Measurements from ENCODE around the gene WWC1. TPM values are rescaled to one million over a fixed set of nuclear protein-coding genes. Genes with fewer than 3 reads are reported as not detected.
"Not testable (repeated sequence)": the region's sequence is repeated elsewhere in the genome, so short reads cannot be mapped to it uniquely, and the experiment has no call there.

Gene WWC1
- total RNA-seq, 2 donors from 2014 or later: 2.7 to 8.1 TPM

- H3K27ac ChIP-seq: no peak overlapping the region
- H3K27me3 ChIP-seq: no peaks in the 10 kb centered on the region
- TF ChIP-seq CTCF (IDR thresholded peaks at IDR 0.05): no peak
- H3K36me3 ChIP-seq: no peaks in the 10 kb centered on the region
- no peak overlapping the region for H3K4me3 ChIP-seq
- no peaks in the 10 kb centered on the region for H3K4me1 ChIP-seq
- DNase-seq (ENCODE audit: low spot score): no peak
- no peaks in the 10 kb centered on the region for H3K9me3 ChIP-seq
Measured at GRCh38 chr5:168305281-168305680, 13.8 kb downstream of the WWC1 start.

- H3K4me1 ChIP-seq: no peaks in the 10 kb centered on the region
- H3K9me3 ChIP-seq: no peaks in the 10 kb centered on the region
- TF ChIP-seq CTCF (IDR thresholded peaks at IDR 0.05): no peak
- no peak overlapping the region for H3K27ac ChIP-seq
- no peaks in the 10 kb centered on the region for H3K27me3 ChIP-seq
- H3K36me3 ChIP-seq: no peaks in the 10 kb centered on the region
- no peak overlapping the region for H3K4me3 ChIP-seq
- no peak for DNase-seq (ENCODE audit: low spot score)
Measured at GRCh38 chr5:168307022-168307421, 15.6 kb downstream of the WWC1 start.

DNA sequence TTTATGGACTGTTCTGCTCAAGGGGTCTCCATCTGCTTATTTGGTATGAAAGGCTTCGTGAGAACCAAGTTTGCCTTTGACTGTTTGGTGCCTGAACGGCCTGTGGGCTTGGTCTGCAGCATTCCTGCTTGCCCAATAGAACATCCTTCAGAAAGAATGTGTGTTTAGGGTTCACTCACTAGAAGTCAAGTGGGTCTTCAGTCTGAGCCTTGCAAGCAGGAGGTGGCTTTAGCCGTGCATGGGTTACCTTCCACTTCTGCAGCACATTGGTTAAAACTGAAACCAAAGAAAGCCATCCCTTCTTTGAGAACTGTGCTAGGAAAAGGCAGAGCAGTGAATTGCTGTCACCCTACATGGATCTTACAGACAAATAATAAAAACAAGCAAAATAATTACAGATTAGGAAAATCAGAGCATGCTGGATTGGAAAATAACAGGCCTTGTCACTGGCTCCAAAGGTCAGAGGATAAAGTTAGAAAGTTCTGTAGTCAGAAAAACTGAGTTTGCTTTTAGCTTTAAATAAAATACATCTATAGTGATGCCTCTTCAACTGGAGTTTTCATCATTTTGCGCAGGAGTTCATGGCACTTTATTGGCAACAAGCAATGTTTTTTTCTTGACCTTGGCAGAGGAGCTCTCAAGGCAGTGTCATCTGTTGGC, 16.6 kb downstream of the WWC1 start:
- Histone ChIP-seq H3K4me1 (no peaks in the 10 kb centered on the region), H3K27me3 (no peaks in the 10 kb centered on the region), H3K4me3 (no peak overlapping the region), H3K9me3 (no peaks in the 10 kb centered on the region), H3K36me3 (no peaks in the 10 kb centered on the region), H3K27ac (no peak overlapping the region)
- TF ChIP-seq CTCF (IDR thresholded peaks at IDR 0.05): no peak
- no peak for DNase-seq (ENCODE audit: low spot score)

DNA sequence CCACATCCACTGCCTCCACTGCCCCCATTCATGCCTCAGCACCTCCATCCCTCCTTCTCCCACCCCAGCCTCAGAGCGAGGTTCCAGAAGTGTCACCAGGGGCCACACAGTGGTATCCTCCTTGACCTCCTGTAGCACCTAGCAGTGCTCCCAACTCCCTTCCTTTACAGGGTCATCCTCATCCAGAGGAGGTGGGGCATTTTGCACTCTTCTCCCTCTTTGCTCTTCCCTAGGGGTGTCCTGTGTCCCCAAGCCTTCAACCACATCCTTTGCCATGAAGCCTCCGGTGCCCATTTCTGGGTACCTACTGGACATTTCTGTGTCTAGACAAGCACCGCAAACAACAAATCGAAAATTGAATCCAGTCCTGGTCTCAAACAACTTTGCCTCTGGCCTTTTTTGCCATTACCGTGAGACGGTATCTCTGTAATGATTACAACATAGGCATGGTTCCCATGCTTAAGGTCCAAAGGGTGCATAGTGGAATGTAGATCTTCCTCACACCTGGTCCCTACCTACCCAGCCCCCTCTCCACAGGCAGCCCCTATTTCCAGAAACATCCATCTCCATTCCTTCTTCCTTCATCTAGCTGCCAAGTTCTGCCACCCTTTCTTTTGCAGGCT, 17.6 kb downstream of the WWC1 start:
- Histone ChIP-seq H3K4me3 (no peak overlapping the region), H3K36me3 (no peaks in the 10 kb centered on the region), H3K4me1 (no peaks in the 10 kb centered on the region), H3K9me3 (no peaks in the 10 kb centered on the region), H3K27me3 (no peaks in the 10 kb centered on the region), H3K27ac (no peak overlapping the region)
- DNase-seq (ENCODE audit: low spot score): no peak
- no peak for TF ChIP-seq CTCF (IDR thresholded peaks at IDR 0.05)

DNA sequence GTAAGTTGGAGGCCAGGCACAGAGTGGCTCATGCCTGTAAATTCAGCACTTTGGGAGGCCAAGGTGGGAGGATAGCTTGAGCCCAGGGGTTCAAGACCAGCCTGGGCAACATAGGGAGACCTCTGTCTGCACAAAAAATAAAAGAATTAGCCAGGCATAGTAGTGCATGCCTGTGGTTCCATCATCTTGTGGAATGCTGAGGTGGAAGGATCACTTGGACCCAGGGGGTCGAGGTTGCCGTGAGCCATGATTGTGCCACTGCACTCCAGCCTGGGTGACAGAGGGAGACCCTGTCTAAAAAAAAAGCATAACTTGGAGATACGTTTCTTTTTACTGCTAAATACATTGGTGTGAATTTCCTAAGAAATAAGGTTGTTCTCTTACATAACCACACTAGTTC, 19.1 kb downstream of the WWC1 start:
- H3K9me3 ChIP-seq; DNase-seq (ENCODE audit: low spot score); H3K27me3 ChIP-seq; H3K27ac ChIP-seq; H3K36me3 ChIP-seq; H3K4me3 ChIP-seq; H3K4me1 ChIP-seq: not testable (repeated sequence)

DNA sequence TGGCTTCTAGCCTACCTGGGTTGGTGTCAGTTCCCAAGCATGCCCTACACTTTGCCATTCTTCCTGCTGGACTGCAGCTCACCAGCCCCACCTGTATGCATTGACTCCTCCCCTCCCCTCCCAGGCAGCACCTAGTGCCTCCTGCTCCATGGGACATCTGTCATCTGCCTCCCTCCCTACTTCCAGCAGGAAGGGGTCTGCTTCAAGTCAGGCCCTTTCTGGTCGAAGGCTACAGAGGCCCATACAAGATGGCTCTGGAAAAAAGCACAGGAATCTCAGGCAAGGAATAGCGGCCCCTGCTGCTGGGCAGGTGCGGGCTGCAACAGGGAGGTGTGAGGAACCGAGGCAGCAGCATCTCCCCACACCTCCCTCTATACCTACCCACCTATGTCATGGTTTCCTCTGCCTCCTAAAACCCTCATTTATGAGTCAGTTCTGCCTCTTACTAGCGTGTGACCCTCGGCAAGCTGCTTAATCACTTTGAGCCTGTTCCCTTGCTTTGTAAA, 19.7 kb downstream of the WWC1 start:
- TF ChIP-seq CTCF (IDR thresholded peaks at IDR 0.05): no peak
- no peak overlapping the region for H3K4me3 ChIP-seq
- no peak overlapping the region for H3K27ac ChIP-seq
- H3K4me1 ChIP-seq: no peaks in the 10 kb centered on the region
- H3K36me3 ChIP-seq: no peaks in the 10 kb centered on the region
- no peak for DNase-seq (ENCODE audit: low spot score)
- H3K27me3 ChIP-seq: no peaks in the 10 kb centered on the region
- no peaks in the 10 kb centered on the region for H3K9me3 ChIP-seq

All from right atrium auricular region (tissue), 2 donors.